K562 (cell line): ENCODE measurements around the gene IVL. TPM values are rescaled to one million over a fixed set of nuclear protein-coding genes. Genes with fewer than 3 reads are reported as not detected.

Experiments
- ATAC-seq: fragments of 200-7000 bp; cut with Tn5 transposase; 3 replicates; pipeline ENCODE4 v1.9.1; 2020; ENCODE audit warnings: moderate library complexity
- BruUV-seq: library from RNA; stranded (reverse); fragments of 400-500 nt; replicated peaks from 2 replicates; lab custom pipeline; 2021; lab: Mats Ljungman, UMichigan
- CTCF ChIA-PET: fragments of 300-600 bp; formaldehyde crosslinking; extraction: SDS; loops from one replicate; lab custom pipeline; 2021; ENCODE audit warnings: low intra/inter-chr PET ratio; lab: Yijun Ruan, JAX
- POLR2A ChIA-PET: fragments of 300-600, 350-650 bp; sonication (Branson Sonifier 250); formaldehyde crosslinking; extraction: SDS; loops from one replicate; lab custom pipeline; 2021; ENCODE audit warnings: antibody characterized with exemption, inconsistent platforms; lab: Yijun Ruan, JAX
- DNase-seq, 4 experiments: peaks; one replicate each; pipeline versions ENCODE4 v3.0.0 to v3.0.0-alpha.2; 2011 to 2018; ENCODE audit warnings: low spot score in 3 of 4, mixed read lengths in 3 of 4; ENCODE audit errors: extremely low read depth in 1 of 4
- FAIRE-seq: peaks from 2 replicates; lab custom pipeline; 2011; peaks lifted over from hg19 to GRCh38; lab: Jason Lieb, UNC
- H2AFZ ChIP-seq: 2 replicates; pipeline ENCODE4 v1.6.0; 2011; ENCODE audit warnings: low read depth, low read length, control low read depth, inconsistent platforms
- H3K27ac ChIP-seq: fragments of 200-600 bp; 3 replicates; pipeline ENCODE4 v1.8.0; 2011; ENCODE audit warnings: low read depth, mild to moderate bottlenecking, control low read depth, inconsistent platforms, low read length, moderate library complexity, mixed read lengths; ENCODE audit errors: extremely low read depth
- H3K27me3 ChIP-seq, 2 experiments: fragments of 300-600 bp in 1 of 2; 2 replicates in 1 of 2; 3 replicates in 1 of 2; pipeline versions ENCODE4 v1.6.0 to v1.8.0; 2011; ENCODE audit warnings: inconsistent platforms in 2 of 2, low read length in 2 of 2, mild to moderate bottlenecking in 1 of 2, mixed read lengths in 1 of 2, moderate library complexity in 1 of 2; ENCODE audit not compliant: control insufficient read depth in 2 of 2, insufficient read depth in 2 of 2
- H3K36me3 ChIP-seq: fragments of 300-600 bp; 3 replicates; pipeline ENCODE4 v1.8.0; 2011; ENCODE audit warnings: mild to moderate bottlenecking, low read length, inconsistent platforms; ENCODE audit not compliant: control insufficient read depth, insufficient read depth
- H3K4me1 ChIP-seq, 2 experiments: fragments of 200-600 bp in 1 of 2; replicated peaks in 1 of 2; 2 replicates in 1 of 2; 3 replicates in 1 of 2; pipeline versions ENCODE4 v1.5.1 to v1.8.0; 2011; ENCODE audit warnings: inconsistent platforms in 2 of 2, low read length in 2 of 2, mild to moderate bottlenecking in 1 of 2, mixed read lengths in 1 of 2, moderate library complexity in 1 of 2; ENCODE audit not compliant: control insufficient read depth in 2 of 2, insufficient read depth in 2 of 2
- H3K4me2 ChIP-seq: 2 replicates; pipeline ENCODE4 v1.6.1; 2011; ENCODE audit warnings: low read length, control low read depth, inconsistent platforms, mixed read lengths; ENCODE audit not compliant: insufficient read depth
- H3K4me3 ChIP-seq: fragments of 200-600 bp; sonication (generic), shearing (Covaris generic); 2 replicates; pipeline ENCODE4 v1.5.1; 2016; ENCODE audit warnings: control low read depth, inconsistent platforms
- H3K79me2 ChIP-seq: fragments of 200-600 bp; 3 replicates; pipeline ENCODE4 v1.8.0; 2011; ENCODE audit warnings: low read length, inconsistent platforms; ENCODE audit not compliant: control insufficient read depth, insufficient read depth
- H3K9ac ChIP-seq, 2 experiments: 2 replicates each; pipeline versions ENCODE4 v1.6.0 to v1.6.1; 2011; ENCODE audit warnings: low read depth in 2 of 2, low read length in 2 of 2, control low read depth in 1 of 2, inconsistent platforms in 1 of 2, mild to moderate bottlenecking in 1 of 2, mixed read lengths in 1 of 2; ENCODE audit not compliant: insufficient read depth in 1 of 2
- H3K9me1 ChIP-seq: one replicate; pipeline ENCODE4 v1.6.0; 2011; ENCODE audit warnings: inconsistent platforms, mild to moderate bottlenecking, low read length, moderate library complexity; ENCODE audit not compliant: control insufficient read depth, insufficient read depth
- H3K9me3 ChIP-seq: replicated peaks from 2 replicates; pipeline ENCODE4 v1.5.1; 2011; ENCODE audit warnings: low read depth, low read length, inconsistent platforms; ENCODE audit not compliant: control insufficient read depth, insufficient read depth
- H4K20me1 ChIP-seq: replicated peaks from 2 replicates; pipeline ENCODE4 v1.6.1; 2011; ENCODE audit warnings: low read length, inconsistent platforms, mixed read lengths; ENCODE audit not compliant: control insufficient read depth, insufficient read depth
- CAMTA2 ChIP-seq: fragments of 250-450 bp; sonication (Bioruptor Pico); conservative IDR thresholded peaks from 2 replicates; pipeline ENCODE4 v1.5.1; 2022
- CEBPZ ChIP-seq: fragments of 150-350 bp; IDR thresholded peaks from 2 replicates; pipeline ENCODE4 v1.6.1; 2014; ENCODE audit warnings: low read depth, mild to moderate bottlenecking, low read length, borderline replicate concordance
- FOXP1 ChIP-seq: sonication (generic); formaldehyde crosslinking; IDR thresholded peaks from 2 replicates; pipeline ENCODE4 v1.8.0; 2022; ENCODE audit warnings: mild to moderate bottlenecking, missing genetic modification reagents
- HNRNPL ChIP-seq: fragments of 200-400 bp; formaldehyde crosslinking; IDR thresholded peaks from 2 replicates; pipeline ENCODE4 v1.6.1; 2017; ENCODE audit warnings: low read depth, mild to moderate bottlenecking, low read length
- LEF1 ChIP-seq: fragments of 450-650 bp; IDR thresholded peaks from 2 replicates; pipeline ENCODE4 v1.6.1; 2016; ENCODE audit warnings: mild to moderate bottlenecking
- RBM22 ChIP-seq: fragments of 200-400 bp; formaldehyde crosslinking; IDR thresholded peaks from 2 replicates; pipeline ENCODE4 v1.6.1; 2018; ENCODE audit warnings: low read length, low read depth; ENCODE audit not compliant: poor library complexity, severe bottlenecking
- RHOXF2B ChIP-seq: fragments of 250-450 bp; sonication (Bioruptor Pico); conservative IDR thresholded peaks from 2 replicates; pipeline ENCODE4 v1.5.1; 2021
- TAF15 ChIP-seq: fragments of 200-400 bp; formaldehyde crosslinking; IDR thresholded peaks from 2 replicates; pipeline ENCODE4 v1.6.1; 2017; ENCODE audit warnings: mild to moderate bottlenecking, low read depth, low read length, moderate library complexity
- THAP12 ChIP-seq: fragments of 250-450 bp; sonication (Bioruptor Pico); IDR thresholded peaks from 2 replicates; pipeline ENCODE4 v1.9.0; 2021; ENCODE audit warnings: mild to moderate bottlenecking, inconsistent platforms
- YY1 ChIP-seq, 3 experiments: IDR thresholded peaks; 2 replicates each; pipeline ENCODE4 v1.6.1; 2011; ENCODE audit warnings: low read length in 2 of 3, mild to moderate bottlenecking in 2 of 3, moderate library complexity in 2 of 3, borderline replicate concordance in 1 of 3, control low read depth in 1 of 3, low read depth in 1 of 3; ENCODE audit not compliant: insufficient read depth in 3 of 3, insufficient replicate concordance in 2 of 3, control insufficient read depth in 1 of 3, insufficient read length in 1 of 3; ENCODE audit errors: extremely low read depth in 1 of 3
- ZNF133 ChIP-seq: fragments of 250-450 bp; sonication (Bioruptor Pico); IDR thresholded peaks from 2 replicates; pipeline ENCODE4 v1.4.0; 2020; ENCODE audit warnings: mild to moderate bottlenecking
- ZNF311 ChIP-seq: fragments of 250-450 bp; sonication (Bioruptor Pico); IDR thresholded peaks from 2 replicates; pipeline ENCODE4 v1.4.0; 2020; ENCODE audit warnings: mild to moderate bottlenecking, moderate library complexity
- ZNF589 ChIP-seq: fragments of 200-800 bp; sonication (Bioruptor generic); IDR thresholded peaks from 2 replicates; pipeline ENCODE4 v1.6.1; 2016; ENCODE audit warnings: low read depth, missing genetic modification characterization, missing compliant biosample characterization
- ZNF785 ChIP-seq: fragments of 250-450 bp; sonication (Bioruptor Pico); IDR thresholded peaks from 2 replicates; pipeline ENCODE4 v1.4.0; 2020; ENCODE audit warnings: mild to moderate bottlenecking
- WGBS: fragments of 100-300 bp; shearing (Covaris generic); methylation state at CpG from one replicate; pipeline ENCODE4 v1.1.6; 2016; ENCODE audit warnings: low coverage, mixed read lengths; ENCODE audit not compliant: insufficient coverage; ENCODE audit errors: missing lambda C conversion rate; 5-methylcytosine and 5-hydroxymethylcytosine counted together
- in situ Hi-C: fragments of 300-500 bp; cut with MboI; formaldehyde crosslinking; loops from 4 replicates; pipeline ENCODE4 v1.15.0; 2018; ENCODE audit warnings: inconsistent platforms, mixed read lengths
- intact Hi-C: fragments of 100-400 bp; cut with micrococcal nuclease; formaldehyde crosslinking; loops from 2 replicates; pipeline ENCODE4 v1.14.2; 2022
- polyA plus RNA-seq, 8 experiments: library from polyadenylated mRNA; depleted of rRNA in 4 of 8; stranded (reverse) in 5 of 8; unstranded in 3 of 8; fragments of >200 nt; fragmentation: Nextera tagmentation in 2 of 8; fragmentation: Illumina TruSeq in 1 of 8; extraction: Ambion mirVana in 2 of 8; extraction: Trizol in 1 of 8; gene quantifications; 2 replicates each; pipeline versions ENCODE4 v1.2.1 to v1.2.3, GENCODE V29; 2011 to 2014; ENCODE audit warnings: inconsistent platforms in 1 of 8, missing spikeins in 1 of 8
- total RNA-seq, 7 experiments: library from RNA; depleted of rRNA in 6 of 7; stranded (reverse); fragments of >200 nt in 6 of 7; fragmentation: Illumina TruSeq in 2 of 7; extraction: Trizol in 2 of 7; gene quantifications; 2 replicates each; pipeline versions ENCODE4 v1.2.1 to v1.2.3, GENCODE V29; 2011 to 2021; ENCODE audit warnings: low replicate concordance in 1 of 7
- TF ChIP-seq, protein P1 (sequence below): fragments of 450-650 bp; formaldehyde crosslinking; IDR thresholded peaks from 2 replicates; pipeline ENCODE4 v1.4.0; 2020; ENCODE audit warnings: mild to moderate bottlenecking

The IVL gene
- total and polyA plus RNA-seq, 9 of the 15 experiments (the other 6 are each of a cell fraction or from before 2014, with no cell fraction given) = not detected

DNA sequence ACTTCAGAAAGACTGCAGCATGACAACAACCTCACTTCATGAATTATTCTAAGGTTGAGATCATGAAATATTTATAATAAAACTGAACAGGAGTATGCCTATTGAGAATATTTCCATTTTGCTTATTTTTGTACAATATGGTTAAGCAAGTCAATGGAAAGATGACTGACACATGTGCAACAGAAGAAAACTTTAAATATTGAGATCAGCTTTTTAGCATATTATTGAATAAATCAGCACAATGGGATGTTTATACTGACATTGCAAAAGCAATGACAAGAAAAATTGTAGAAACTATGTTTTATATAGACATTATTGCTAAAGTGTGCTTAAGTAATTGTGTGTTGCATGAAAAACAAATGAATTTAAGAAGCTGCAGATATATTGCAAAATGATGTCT lies 43.9 kb upstream of the IVL start (continued):
- TF ChIP-seq, protein P1, sequence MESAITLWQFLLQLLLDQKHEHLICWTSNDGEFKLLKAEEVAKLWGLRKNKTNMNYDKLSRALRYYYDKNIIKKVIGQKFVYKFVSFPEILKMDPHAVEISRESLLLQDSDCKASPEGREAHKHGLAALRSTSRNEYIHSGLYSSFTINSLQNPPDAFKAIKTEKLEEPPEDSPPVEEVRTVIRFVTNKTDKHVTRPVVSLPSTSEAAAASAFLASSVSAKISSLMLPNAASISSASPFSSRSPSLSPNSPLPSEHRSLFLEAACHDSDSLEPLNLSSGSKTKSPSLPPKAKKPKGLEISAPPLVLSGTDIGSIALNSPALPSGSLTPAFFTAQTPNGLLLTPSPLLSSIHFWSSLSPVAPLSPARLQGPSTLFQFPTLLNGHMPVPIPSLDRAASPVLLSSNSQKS (CRISPR knock-in tag) = no peak

DNA sequence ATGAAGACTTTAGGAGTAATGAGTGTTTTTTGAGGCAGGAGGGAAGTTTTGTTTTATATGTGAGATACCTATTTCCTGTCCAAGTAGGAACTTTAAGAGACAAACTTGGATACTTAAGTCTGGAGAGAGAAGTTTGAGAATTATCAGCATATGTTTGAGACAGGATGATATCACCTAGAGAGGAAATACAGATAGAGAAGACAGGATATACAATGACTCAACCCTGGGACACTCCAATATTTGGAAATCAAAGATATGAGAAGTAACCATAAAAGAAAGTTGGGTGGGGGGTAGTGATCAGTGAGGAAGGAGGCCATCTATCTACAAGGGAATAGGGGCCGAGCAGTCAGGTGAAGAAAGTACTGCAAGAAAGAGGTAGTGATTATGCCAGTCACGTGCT lies 42.0 kb upstream of the IVL start:
- H3K9me1 ChIP-seq = no peaks in the 10 kb centered on the region
- in situ Hi-C loops = no loop called here
- CTCF ChIA-PET = no interaction called here
- FAIRE-seq = no peak
- H3K36me3 ChIP-seq = no peaks in the 10 kb centered on the region
- no peaks in the 10 kb centered on the region for H3K9me3 ChIP-seq
- no peak overlapping the region for H3K4me2 ChIP-seq
- H4K20me1 ChIP-seq = no peaks in the 10 kb centered on the region
- no peak for ATAC-seq
- POLR2A ChIA-PET = no interaction called here
- intact Hi-C loops = no loop called here
- H3K4me3 ChIP-seq = no peak overlapping the region
- no peak overlapping the region for H3K9ac ChIP-seq
- H2AFZ ChIP-seq = no peak overlapping the region
- H3K4me1 ChIP-seq = no peaks in the 10 kb centered on the region
- 0% methylated on average over 2 of the region's 2 CpGs for WGBS
- no peaks in the 10 kb centered on the region; a peak in 1 of 5 replicates for H3K27me3 ChIP-seq
- no peak overlapping the region for H3K27ac ChIP-seq
- no peaks in the 10 kb centered on the region for H3K79me2 ChIP-seq
- DNase-seq = no peak
- BruUV-seq = no TSS peak
- no peak for TF ChIP-seq ZNF133
- TF ChIP-seq HNRNPL = no peak
- TF ChIP-seq YY1 (IDR thresholded peaks at IDR 0.05; ENCODE audit: borderline replicate concordance in 1 of 3, control insufficient read depth in 1 of 3, extremely low read depth in 1 of 3, insufficient read depth in 3 of 3, insufficient read length in 1 of 3, insufficient replicate concordance in 2 of 3, low read depth in 1 of 3, low read length in 2 of 3) = no peak
- TF ChIP-seq RHOXF2B = no peak
- TF ChIP-seq LEF1 = no peak
- no peak for TF ChIP-seq RBM22
- TF ChIP-seq FOXP1 (CRISPR knock-in tag) = no peak
- no peak for TF ChIP-seq CEBPZ
- no peak for TF ChIP-seq ZNF589 (CRISPR knock-in tag)
- no peak for TF ChIP-seq TAF15
- no peak for TF ChIP-seq ZNF785 (CRISPR knock-in tag)
- TF ChIP-seq CAMTA2 (CRISPR knock-in tag) = no peak
- no peak for TF ChIP-seq THAP12 (CRISPR knock-in tag)
- TF ChIP-seq ZNF311 (CRISPR knock-in tag) = no peak
